Measurements from ENCODE around the gene CELA3B. TPM values are rescaled to one million over a fixed set of nuclear protein-coding genes. Genes with fewer than 3 reads are reported as not detected.
"Not testable (repeated sequence)": the region's sequence is repeated elsewhere in the genome, so short reads cannot be mapped to it uniquely, and the experiment has no call there.

Gene CELA3B, protein sequence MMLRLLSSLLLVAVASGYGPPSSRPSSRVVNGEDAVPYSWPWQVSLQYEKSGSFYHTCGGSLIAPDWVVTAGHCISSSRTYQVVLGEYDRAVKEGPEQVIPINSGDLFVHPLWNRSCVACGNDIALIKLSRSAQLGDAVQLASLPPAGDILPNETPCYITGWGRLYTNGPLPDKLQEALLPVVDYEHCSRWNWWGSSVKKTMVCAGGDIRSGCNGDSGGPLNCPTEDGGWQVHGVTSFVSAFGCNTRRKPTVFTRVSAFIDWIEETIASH
- total RNA-seq = not detected
- not detected for polyA plus RNA-seq

DNA sequence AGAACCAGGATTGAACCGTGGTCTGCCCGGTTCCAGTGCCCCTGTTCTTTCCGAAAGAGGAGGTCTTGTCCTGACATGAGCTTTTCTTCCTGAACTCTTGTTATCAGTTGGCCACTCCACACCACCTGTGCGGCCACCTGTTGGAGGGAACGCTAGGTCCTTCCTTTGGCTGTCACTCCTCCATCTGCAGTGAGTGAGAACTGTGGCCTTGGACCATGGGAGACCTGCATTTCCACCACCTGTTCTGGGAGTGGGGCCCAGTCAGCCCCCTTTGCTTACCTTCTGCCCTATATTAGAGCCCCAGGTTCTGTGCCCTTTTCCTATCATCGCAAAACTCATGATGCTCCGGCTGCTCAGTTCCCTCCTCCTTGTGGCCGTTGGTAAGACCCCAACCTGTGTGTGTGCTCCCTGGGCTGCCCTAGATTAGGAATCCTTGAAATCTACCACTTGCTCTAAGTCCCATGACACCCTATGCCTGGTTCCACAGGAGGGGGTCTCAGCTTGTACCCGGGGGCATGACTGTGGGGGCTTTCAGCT, at the start of gene CELA3B:
Gene CELA3B, plus strand, starts transcription at position 320 of the 537 bp plus-strand sequence. Its CDS starts 18 bp downstream, at position 338.
- CTCF ChIA-PET; H3K4me3 ChIP-seq (ENCODE audit: low read length); H3K9me3 ChIP-seq (ENCODE audit: low read length); DNase-seq; POLR2A ChIA-PET; H3K4me1 Mint-ChIP-seq; H3K27me3 ChIP-seq (ENCODE audit: insufficient read depth, low read length, poor library complexity, severe bottlenecking); H3K36me3 ChIP-seq (ENCODE audit: insufficient read depth, low read length); H3K27ac ChIP-seq (ENCODE audit: low read depth, low read length); H3K9me3 Mint-ChIP-seq; H3K36me3 Mint-ChIP-seq; H3K27me3 Mint-ChIP-seq; H3K4me3 Mint-ChIP-seq; H3K4me1 ChIP-seq (ENCODE audit: insufficient read depth, low read length): not testable (repeated sequence)
- H3K27ac Mint-ChIP-seq = peak within 1 kb of the TSS in 1 of 8 donors; percentile 11

DNA sequence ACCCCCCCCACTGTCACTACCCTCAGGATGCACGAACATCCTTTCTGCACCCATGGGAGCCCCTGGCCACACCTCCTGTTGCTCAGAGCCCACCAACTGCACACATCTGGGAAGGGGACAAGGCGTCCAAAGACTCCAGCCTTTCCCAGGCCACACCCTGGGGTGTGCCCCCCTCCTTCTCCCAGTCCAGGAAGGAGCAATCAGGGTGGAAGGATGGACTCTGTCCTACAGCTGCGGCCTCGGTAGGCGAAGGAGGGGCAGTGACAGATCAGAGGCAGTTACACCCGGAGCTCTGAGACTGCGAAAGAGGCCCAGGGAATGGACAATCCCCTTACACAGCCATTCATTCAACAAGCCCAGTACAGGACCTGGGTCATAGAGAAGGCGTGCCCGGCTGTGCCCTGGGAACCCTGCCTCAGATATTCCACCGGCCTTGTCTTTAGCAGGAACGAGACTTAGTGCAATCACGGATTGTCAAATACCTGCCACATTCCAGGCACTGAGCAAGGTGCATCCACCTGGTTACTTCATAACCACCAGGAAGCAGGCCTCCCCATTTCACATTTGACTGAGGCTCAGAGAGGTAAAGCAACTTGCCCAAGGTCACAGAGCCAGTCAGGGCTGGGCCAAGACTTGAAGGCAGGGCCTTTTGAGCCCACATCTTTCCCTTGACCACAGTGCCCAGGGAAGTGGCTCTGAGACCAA, 49.1 kb upstream of the CELA3B start:
- no peaks in the 10 kb centered on the region for H3K4me1 Mint-ChIP-seq
- ChIA-PET POLR2A (no interaction called here), CTCF (no interaction called here)
- no peak for DNase-seq
- no peak overlapping the region for H3K4me3 Mint-ChIP-seq
- no peak overlapping the region for H3K27ac Mint-ChIP-seq
- no peaks in the 10 kb centered on the region for H3K36me3 Mint-ChIP-seq
- H3K27me3 Mint-ChIP-seq = peaks cover 7 to 16% of the 10 kb centered on the region in 2 donors
- Histone ChIP-seq H3K36me3 (ENCODE audit: insufficient read depth, low read length) (no peaks in the 10 kb centered on the region), H3K27me3 (ENCODE audit: insufficient read depth, low read length, poor library complexity, severe bottlenecking) (no peaks in the 10 kb centered on the region), H3K4me1 (ENCODE audit: insufficient read depth, low read length) (no peaks in the 10 kb centered on the region), H3K9me3 (ENCODE audit: low read length) (no peaks in the 10 kb centered on the region), H3K4me3 (ENCODE audit: low read length) (no peak overlapping the region), H3K27ac (ENCODE audit: low read depth, low read length) (no peak overlapping the region)
- H3K9me3 Mint-ChIP-seq = no peaks in the 10 kb centered on the region

DNA sequence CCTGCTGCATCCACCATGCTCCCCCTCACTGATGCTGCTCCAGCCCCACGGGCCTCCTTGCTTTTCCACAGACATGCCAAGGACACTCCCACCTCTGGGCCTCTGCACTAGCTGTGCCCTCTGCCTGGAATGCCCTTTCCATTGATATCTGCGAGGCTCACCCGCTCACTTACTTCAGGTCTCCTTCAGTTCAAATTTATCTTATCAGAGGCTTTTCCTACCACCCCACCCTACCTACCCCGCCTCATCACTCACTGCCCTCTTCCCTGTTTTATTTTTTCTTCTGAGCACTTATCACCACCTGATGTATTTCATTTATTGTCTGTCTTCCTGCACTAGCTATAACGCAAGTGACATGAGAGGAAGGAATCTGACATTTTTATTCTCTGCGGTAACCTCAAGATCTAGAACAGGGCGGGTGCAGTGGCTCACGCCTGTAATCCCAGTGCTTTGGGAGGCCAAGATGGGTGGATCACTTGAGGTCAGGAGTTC, 46.7 kb upstream of the CELA3B start:
- CTCF ChIA-PET = no interaction called here
- Mint-ChIP-seq H3K9me3 (no peaks in the 10 kb centered on the region), H3K27ac (peak overlapping the region in 1 of 8 donors; percentile 63), H3K4me1 (no peaks in the 10 kb centered on the region), H3K36me3 (no peaks in the 10 kb centered on the region), H3K27me3 (peaks cover 11 to 13% of the 10 kb centered on the region in 2 donors), H3K4me3 (no peak overlapping the region)
- Histone ChIP-seq H3K27ac (ENCODE audit: low read depth, low read length) (no peak overlapping the region), H3K4me3 (ENCODE audit: low read length) (no peak overlapping the region), H3K9me3 (ENCODE audit: low read length) (no peaks in the 10 kb centered on the region), H3K36me3 (ENCODE audit: insufficient read depth, low read length) (no peaks in the 10 kb centered on the region), H3K4me1 (ENCODE audit: insufficient read depth, low read length) (peaks cover 7% of the 10 kb centered on the region), H3K27me3 (ENCODE audit: insufficient read depth, low read length, poor library complexity, severe bottlenecking) (no peaks in the 10 kb centered on the region)
- POLR2A ChIA-PET = no interaction called here
- DNase-seq = no peak

DNA sequence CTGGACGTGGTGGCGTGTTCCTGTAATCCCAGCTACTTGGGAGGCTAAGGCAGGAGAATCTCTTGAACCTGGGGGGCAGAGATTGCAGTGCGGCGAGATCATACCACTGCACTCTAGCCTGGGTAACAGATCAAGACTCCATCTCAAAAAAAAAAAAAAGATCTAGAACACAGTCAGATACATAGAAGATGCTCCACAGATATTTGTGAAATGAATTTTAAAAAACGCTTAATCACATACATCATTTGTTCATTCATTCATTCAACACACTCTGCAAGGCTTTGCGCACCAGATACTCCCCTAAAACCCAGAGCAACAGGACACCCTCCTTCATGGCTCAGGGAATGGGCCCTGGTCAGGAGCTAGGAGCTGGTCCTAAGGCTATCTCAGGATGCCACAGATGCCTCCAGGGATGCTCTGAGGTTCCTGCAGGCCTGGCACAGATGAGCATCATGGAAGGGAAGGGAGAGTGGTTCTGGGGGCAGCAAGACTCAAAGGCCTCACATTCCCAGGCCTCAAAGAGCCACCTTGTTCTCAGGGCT, 46.1 kb upstream of the CELA3B start:
- Mint-ChIP-seq H3K4me3 (no peak overlapping the region), H3K9me3 (no peaks in the 10 kb centered on the region), H3K27ac (no peak overlapping the region), H3K27me3 (peaks cover 11 to 18% of the 10 kb centered on the region in 2 donors), H3K36me3 (no peaks in the 10 kb centered on the region), H3K4me1 (peaks cover 0 to 4% (median 0%) of the 10 kb centered on the region in 3 donors)
- Histone ChIP-seq H3K27me3 (ENCODE audit: insufficient read depth, low read length, poor library complexity, severe bottlenecking) (no peaks in the 10 kb centered on the region), H3K27ac (ENCODE audit: low read depth, low read length) (no peak overlapping the region), H3K4me3 (ENCODE audit: low read length) (no peak overlapping the region), H3K9me3 (ENCODE audit: low read length) (no peaks in the 10 kb centered on the region), H3K4me1 (ENCODE audit: insufficient read depth, low read length) (peaks cover 7% of the 10 kb centered on the region), H3K36me3 (ENCODE audit: insufficient read depth, low read length) (no peaks in the 10 kb centered on the region)
- no peak for DNase-seq
- ChIA-PET POLR2A (no interaction called here), CTCF (no interaction called here)

DNA sequence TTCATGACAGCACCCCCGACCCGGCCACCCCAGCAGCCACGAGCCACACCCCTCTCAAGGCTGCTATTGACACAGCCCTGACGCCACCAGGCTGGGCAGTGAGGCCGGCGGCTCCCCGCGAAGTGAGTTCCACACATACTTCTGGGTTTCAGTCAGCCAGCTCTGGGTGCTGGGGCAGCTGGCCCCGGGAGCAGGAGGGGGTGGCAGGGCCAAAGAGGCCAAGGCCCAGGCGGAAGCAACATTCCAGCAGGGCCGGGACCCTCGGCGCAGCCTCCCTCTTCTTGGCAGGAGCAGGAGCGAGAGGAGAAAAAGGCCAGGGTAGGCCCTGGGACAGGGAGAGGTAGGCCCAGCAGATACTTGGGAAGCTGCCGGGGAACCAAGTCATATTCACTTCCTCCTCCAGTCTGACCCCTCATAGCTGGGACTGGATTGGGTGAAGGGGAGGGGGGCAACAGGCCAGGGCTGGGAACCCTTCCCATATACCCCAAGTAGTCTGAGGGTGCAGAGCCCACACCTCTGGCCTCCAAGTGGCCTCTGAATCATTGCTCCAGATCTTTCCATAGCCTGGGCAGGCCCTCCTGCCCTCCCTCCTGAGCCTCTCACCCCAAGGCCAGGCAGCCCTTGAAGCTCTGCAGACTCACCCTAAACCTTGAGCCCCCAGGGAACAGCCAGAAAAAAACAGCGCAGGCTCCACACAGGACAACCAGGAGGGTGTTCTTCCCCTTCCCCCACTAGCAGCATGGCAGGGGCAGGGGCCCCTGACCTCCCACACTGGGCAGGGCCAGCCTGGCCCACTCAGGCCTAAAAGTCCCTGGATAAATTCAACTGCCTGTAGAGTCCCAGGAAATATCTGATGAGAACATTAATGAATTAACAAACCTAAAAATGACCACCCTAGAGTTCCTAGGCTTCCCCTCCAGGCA, 45.4 kb upstream of the CELA3B start:
- H3K4me1 Mint-ChIP-seq = peaks cover 0 to 8% (median 0%) of the 10 kb centered on the region in 3 donors
- POLR2A ChIA-PET = no interaction called here
- peaks cover 13% of the 10 kb centered on the region for H3K4me1 ChIP-seq (ENCODE audit: insufficient read depth, low read length)
- no peaks in the 10 kb centered on the region for H3K27me3 ChIP-seq (ENCODE audit: insufficient read depth, low read length, poor library complexity, severe bottlenecking)
- no peaks in the 10 kb centered on the region for H3K9me3 Mint-ChIP-seq
- CTCF ChIA-PET = no interaction called here
- H3K27me3 Mint-ChIP-seq = peaks cover 7 to 18% of the 10 kb centered on the region in 2 donors
- H3K36me3 Mint-ChIP-seq = no peaks in the 10 kb centered on the region
- no peak for DNase-seq
- no peak overlapping the region for H3K27ac Mint-ChIP-seq
- no peaks in the 10 kb centered on the region for H3K36me3 ChIP-seq (ENCODE audit: insufficient read depth, low read length)
- H3K27ac ChIP-seq (ENCODE audit: low read depth, low read length) = no peak overlapping the region
- no peaks in the 10 kb centered on the region for H3K9me3 ChIP-seq (ENCODE audit: low read length)
- H3K4me3 Mint-ChIP-seq = no peak overlapping the region
- H3K4me3 ChIP-seq (ENCODE audit: low read length) = no peak overlapping the region

DNA sequence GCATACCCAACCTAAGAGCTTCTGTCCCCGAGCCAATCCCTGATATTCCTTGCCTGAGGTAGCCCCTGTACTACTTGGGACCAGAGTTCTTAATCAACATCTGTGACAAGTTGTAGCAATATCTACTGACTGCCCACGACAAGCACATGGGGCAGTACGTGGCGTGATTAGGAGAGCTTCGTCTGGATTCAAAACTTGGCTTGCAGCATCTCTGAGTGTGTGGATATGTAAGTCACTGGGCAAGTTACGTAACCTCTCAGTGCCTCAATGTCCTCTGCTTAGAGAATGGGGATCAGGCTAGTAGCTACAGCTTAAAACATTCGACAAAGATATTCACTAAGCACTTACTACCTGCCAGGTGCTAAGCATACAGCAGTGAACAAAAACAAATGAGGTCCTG, 44.7 kb upstream of the CELA3B start:
- H3K27ac Mint-ChIP-seq = peak overlapping the region in 1 of 8 donors; percentile 12
- H3K4me1 Mint-ChIP-seq = peaks cover 0 to 10% (median 2%) of the 10 kb centered on the region in 3 donors
- Histone ChIP-seq H3K36me3 (ENCODE audit: insufficient read depth, low read length) (no peaks in the 10 kb centered on the region), H3K4me1 (ENCODE audit: insufficient read depth, low read length) (peaks cover 16% of the 10 kb centered on the region), H3K27ac (ENCODE audit: low read depth, low read length) (no peak overlapping the region), H3K27me3 (ENCODE audit: insufficient read depth, low read length, poor library complexity, severe bottlenecking) (no peaks in the 10 kb centered on the region), H3K9me3 (ENCODE audit: low read length) (no peaks in the 10 kb centered on the region), H3K4me3 (ENCODE audit: low read length) (no peak overlapping the region)
- ChIA-PET POLR2A (no interaction called here), CTCF (no interaction called here)
- no peak for DNase-seq
- H3K4me3 Mint-ChIP-seq = no peak overlapping the region
- no peaks in the 10 kb centered on the region for H3K36me3 Mint-ChIP-seq
- no peaks in the 10 kb centered on the region for H3K9me3 Mint-ChIP-seq
- H3K27me3 Mint-ChIP-seq = peaks cover 7 to 18% of the 10 kb centered on the region in 2 donors

DNA sequence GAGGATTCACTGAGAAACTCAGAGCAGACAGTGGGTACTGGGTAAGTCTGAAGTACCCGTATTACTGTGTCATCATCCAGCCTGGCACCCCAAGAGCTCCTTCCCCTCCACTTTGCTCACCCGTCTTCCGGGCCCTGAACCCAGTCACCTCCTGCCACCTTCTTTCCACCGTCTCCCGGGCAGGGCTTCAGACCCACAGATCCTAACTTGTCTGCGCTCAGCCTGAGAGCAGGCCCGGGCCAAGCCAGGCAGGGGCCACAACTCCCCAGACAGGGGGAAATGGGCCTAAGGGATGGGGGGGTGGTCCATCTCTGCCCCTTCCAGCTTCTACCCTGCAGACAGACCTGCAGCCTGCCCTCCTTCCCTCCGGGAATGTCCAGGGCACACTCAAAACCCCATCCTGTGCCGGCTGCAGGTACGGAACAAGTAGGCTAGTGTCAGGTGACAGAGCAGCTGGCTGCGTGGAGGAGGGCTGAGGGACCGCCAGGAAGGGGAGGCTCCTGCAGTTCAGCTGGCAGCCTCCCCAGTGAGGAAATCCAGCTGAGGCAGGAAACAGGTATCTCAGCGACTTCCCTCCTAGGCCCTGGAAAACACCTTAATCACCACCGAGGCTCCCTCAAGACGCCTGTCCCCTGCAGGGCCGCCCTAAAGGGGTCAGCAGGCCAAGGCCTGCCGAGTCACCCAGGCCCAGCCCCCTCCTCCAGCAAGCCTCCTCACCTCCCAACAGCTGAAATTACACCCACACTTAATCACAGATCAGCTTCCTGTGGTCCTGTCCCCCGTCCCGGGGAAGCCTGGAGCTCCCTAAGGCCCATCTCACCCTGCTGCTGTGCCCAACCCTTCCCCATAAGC, 43.2 kb upstream of the CELA3B start:
- Mint-ChIP-seq H3K9me3 (peaks cover 0 to 4% (median 0%) of the 10 kb centered on the region in 5 donors), H3K4me3 (no peak overlapping the region), H3K27me3 (peaks cover 11 to 28% of the 10 kb centered on the region in 2 donors), H3K36me3 (peaks cover 0 to 4% (median 0%) of the 10 kb centered on the region in 3 donors), H3K27ac (no peak overlapping the region), H3K4me1 (peaks cover 6 to 20% (median 8%) of the 10 kb centered on the region in 3 donors)
- no peak overlapping the region for H3K4me3 ChIP-seq (ENCODE audit: low read length)
- H3K27ac ChIP-seq (ENCODE audit: low read depth, low read length) = peak overlapping the region; percentile 9
- peaks cover 19% of the 10 kb centered on the region for H3K4me1 ChIP-seq (ENCODE audit: insufficient read depth, low read length)
- ChIA-PET CTCF (interaction anchor here (1.8 kb wide), 1 partner anchor 11 kb away, joined by 6 read pairs; no protein-coding TSS in a partner anchor), POLR2A (no interaction called here)
- no peaks in the 10 kb centered on the region for H3K9me3 ChIP-seq (ENCODE audit: low read length)
- no peaks in the 10 kb centered on the region for H3K27me3 ChIP-seq (ENCODE audit: insufficient read depth, low read length, poor library complexity, severe bottlenecking)
- DNase-seq = no peak
- H3K36me3 ChIP-seq (ENCODE audit: insufficient read depth, low read length) = no peaks in the 10 kb centered on the region
